Stimulated activated CD4-positive, alpha-beta T cell treated with anti-CD3 and anti-CD28 coated beads, Interleukin-2, amount 100 ng/mL, for 4 hours (primary cell): ENCODE measurements around the gene BNC2.

ENCODE experiments used
- DNase-seq: peaks from one replicate; pipeline ENCODE4 v3.0.0-alpha.2; 2020; ENCODE audit warnings: low read depth

Gene BNC2

DNA sequence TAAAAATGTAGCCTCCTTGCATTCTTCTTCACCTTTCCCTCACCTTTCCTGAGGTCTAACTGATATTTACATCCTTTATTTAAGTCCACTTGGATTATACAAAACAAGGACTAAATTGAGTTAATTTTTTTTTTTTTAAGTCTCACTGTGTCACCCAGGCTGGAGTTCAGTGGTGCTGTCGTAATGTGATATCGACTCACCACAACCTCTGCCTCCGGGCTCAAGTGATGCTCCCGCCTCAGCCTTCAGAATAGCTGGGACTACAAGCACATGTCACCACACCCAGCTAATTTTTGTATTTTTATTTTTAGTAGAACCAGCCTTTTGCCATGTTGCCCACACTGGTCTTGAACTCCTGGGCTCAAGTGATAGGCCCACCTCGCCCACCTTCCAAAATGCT lies 195.3 kb downstream of the BNC2 start:
- no peak for DNase-seq

DNA sequence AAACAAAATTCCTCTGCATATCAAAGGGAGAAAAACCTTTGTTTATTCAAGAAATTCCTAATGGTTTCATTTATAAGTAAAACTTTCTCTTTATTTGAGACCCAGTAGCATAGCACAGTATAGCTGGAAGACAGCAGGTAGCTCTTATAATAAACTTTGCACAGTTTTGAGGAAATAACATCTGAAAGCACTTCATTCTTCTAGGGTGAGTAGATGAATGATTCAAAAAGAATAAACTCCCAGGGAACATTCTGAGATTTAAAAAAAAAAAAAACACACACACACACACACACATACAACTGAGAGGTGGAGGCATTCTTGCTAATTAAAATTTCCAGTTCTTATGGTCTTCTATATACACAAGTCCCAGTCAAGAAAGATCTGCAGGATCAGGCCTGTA lies 197.3 kb downstream of the BNC2 start:
- DNase-seq, result no peak

DNA sequence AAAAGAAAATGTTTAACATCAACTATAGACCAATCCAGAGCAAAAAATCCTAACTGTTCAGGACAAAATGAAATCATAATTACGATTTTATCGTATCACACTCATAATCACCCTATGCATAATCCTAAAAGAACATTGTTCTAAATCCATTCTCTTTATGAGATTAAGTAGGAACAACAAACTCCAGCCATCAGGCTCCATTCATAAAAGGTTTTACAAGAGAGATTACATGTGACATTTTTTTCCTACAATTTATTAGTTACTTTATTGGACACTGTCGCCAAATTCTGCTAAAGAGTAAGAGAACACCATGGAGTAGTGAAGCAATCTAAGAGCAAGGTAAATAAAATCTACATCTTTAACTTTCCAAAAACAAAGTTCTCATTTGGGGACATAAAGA lies 198.0 kb downstream of the BNC2 start:
- DNase-seq, result no peak

DNA sequence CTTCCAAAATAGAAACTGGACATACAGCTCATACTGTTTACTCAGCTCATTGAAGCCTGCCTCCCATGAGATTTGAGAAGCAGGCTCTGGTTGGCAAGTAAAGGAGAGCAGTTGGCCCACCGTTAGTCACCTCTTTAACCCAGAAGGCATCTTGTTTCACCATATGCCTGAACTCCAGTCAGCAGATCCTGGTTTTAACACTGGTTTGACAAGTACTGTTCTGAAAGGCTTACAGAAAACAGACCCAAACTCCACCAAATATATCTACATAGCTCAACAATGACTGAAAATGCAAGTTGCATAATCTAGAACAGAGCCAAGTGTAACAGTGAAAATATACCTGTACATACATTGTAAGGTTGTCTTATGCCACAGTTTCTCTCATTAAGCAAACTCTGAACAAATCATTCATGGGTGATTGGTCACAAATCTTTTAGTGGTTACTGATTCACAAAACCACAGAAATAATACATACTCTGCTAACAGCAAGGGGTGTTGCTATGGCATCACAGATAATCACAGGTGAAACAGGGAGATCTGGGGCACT lies 198.8 kb downstream of the BNC2 start:
- no peak for DNase-seq

DNA sequence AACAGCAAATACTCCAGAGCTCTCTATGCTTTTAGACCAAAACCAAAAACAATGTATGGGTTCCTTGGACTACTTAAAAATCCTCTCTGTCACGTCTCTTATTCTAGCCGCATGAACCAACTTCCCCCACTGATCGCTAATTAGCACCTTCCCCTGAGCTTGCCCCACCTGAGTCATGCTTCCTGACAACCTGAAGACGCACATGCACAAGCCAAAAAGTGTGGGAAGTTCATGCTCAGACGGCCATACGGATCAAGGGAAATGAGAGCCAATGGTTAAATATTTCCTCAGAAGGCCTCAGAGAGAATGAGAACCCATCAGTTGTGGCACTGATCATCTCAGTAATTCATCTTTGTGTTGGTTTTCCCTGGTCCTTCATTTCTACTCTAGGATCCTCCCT lies 199.7 kb downstream of the BNC2 start:
- DNase-seq, result no peak

DNA sequence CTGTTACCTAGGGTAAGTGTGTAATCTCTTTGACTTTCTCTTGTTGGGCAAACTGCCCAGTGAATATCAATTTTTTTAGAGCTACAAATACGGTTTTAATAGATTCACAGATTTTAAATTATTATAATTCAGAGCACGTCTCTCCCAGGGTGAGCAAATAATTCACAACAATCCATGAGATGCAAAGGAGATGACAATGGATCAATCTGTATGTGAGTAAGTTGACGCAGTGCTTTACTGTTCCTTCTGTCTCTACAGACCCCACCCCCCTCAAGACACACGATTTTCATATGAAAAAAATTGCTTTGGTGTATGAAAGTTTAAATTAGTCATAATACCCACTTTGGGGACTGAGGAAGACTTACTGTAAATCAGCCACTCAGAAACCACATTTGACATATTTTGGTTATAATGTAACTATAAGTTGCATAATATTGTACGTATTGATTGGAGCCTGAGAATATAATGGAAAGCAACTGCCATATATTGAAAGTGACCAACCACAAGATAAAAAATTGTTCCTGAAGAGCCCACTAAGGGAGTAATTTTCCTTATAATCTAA lies 201.7 kb downstream of the BNC2 start:
- DNase-seq, result no peak

DNA sequence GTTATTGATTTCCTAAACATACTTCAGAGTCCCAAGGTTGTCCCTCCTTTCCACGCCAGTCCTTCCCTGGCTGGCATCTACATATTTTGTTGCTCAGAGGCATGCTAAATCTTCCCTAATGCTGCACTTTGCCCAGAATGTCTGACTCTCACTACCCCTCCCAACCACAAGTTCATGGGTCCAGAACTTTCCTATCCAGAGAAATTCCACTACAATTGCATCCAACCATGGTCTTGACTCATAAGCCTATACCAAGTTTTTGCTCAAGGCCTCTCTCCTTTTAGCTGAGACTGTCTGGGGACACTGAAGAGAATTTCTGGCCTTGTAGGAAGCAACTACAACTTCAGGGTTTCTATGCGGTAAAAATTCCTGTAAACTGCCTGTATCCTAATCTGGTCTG lies 206.3 kb downstream of the BNC2 start:
- no peak for DNase-seq

DNA sequence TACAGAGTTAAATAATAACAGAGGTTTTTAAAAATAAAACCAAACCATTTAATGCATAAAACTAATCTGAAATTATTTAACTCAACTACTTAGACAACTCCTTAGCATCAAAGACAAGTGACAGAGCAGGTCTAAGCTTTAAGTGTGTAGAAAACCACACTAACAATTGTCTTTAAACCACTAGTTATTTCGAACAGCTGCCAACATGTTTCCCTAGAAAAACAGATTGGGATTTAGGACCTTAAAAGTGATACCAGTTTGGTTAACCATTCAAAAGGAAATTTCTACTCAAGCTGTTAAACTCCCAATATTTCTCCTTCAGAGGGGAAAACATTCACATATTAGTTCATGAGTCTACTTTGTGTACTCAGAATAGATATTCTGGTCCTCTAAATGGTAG lies 208.7 kb downstream of the BNC2 start:
- DNase-seq, result no peak

DNA sequence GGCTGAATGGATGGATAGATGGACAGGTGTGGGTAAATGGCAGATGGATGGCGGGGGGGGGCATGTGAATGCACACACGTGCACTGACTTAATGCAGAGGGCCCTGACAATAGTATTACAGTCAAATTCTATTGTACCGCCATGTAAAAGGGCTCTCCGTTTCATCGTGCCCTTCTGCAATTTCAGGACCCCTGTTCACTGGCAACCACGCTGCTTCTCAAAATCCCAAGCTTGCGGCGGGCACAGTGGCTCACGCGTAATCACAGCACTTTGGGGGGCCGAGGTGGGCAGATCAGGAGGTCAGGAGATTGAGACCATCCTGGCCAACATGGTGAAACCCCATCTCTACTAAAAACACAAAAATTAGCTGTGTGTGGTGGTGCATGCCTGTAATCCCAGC lies 211.4 kb downstream of the BNC2 start:
- no peak for DNase-seq

DNA sequence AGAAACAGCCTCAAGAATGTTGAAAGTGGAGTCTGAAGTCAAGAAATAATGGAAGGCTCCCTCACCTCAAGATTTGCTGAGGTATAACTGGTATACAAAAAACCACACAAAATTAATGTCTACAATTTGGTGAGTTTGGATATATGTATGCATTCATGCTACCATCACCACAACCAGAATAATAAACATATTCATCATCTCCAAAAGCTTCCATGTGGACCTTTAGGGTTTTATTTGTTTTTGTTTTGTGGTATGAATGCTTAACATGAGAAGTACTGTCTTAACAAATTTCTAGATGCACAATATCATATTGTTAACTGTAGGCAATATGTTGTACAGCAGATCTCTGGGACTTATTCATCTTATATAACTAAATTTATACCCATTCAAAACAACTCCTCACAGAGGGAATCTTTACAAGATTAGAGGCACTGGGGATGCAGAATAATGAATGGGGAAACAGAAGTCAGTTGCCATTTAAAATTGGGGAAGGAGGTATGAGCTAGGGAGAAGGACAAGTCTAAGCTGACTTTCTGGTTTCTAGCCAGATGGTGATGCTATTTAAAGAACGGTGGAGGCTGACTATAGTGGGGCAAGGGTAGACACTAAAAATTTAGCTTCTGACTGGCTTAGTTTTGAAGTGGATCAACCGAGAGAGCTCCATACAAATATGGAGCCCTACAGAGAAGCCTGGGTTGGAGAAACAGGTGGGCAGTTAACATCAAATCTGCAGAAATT lies 213.9 kb downstream of the BNC2 start:
- DNase-seq, result no peak

DNA sequence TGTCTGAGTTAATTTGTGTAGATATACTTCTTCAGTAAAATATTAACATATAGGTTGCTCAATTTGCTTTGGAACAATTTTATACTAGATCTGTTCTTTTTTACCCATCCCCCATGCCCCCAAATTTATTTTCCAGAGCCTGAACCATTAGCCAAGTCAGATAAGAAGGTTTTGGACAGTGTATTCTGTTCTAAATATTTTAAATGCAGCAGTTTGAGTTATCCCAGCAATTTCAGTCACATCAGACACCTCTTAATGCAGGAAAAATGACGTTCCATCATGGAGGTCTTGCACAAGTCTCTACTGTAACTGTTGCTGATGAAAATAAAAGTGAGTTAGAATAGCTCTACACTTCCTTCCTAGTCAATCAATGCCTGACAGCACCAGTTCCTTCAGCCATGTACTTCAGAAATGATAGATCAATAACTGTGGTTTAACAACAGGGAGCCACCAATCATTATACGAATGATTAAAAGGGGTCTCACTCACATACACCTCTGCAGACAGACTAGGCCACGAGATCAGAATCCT lies 215.8 kb downstream of the BNC2 start:
- no peak for DNase-seq

DNA sequence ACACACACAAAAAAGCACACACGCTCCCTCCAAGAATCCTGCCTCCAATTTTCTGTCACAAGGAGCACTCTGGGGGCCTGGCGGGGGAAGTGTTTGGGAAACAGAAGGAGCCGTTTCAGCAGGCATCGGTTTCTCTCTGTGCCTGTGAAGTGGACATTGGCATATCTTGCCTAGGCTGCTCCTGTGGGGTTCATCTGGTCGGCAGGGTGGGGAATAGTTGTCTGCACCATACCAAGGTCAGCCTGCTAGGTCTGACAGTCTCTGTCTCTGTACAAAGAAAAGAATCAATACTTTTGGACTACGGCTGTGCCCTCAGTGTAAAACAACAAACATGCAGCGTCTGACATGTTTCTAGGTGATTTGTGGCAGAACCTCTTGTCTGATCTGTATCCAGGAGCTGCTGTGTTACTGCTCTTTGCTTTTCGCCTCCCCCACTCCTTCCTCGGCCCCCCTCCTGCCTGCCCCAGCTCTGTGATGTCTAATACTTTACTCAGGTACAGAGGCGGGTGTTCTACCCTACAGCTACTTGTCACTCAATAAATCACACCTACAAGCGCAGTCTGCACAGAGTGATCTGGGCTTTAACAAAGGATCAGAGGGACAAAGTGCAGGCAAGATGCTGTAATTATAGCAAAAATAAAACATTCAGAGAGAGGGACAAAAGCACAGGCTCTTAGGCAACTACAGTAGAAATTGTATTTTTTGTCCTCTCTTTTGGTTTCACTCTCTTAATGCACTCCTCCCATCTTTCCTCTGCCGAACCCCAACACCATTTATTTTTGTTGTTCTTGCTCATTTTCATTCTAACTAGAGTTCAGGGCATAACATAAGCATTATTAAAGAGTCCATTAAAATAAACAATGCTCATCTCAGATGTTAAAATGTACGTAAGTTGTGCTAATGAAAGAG lies 216.7 kb downstream of the BNC2 start:
- DNase-seq, result no peak

DNA sequence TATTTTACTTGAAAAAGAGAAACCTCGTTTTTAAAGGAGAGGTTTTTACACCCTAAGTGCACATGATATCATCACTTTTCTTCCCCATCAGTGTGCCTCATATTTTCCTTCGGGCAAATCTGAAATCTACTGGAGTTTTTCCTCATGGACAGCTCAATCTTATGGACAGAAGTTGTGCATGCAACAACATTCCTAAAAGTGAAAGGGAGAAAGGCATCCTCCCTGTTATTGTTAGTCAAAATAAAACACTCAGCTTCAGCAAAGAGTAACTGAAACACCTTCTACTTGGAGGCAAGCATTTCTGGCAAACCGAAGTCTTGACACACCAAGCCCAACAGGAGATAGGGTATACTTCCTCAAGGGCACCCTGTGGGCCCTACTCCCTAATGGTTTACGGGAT lies 217.9 kb downstream of the BNC2 start:
- no peak for DNase-seq

DNA sequence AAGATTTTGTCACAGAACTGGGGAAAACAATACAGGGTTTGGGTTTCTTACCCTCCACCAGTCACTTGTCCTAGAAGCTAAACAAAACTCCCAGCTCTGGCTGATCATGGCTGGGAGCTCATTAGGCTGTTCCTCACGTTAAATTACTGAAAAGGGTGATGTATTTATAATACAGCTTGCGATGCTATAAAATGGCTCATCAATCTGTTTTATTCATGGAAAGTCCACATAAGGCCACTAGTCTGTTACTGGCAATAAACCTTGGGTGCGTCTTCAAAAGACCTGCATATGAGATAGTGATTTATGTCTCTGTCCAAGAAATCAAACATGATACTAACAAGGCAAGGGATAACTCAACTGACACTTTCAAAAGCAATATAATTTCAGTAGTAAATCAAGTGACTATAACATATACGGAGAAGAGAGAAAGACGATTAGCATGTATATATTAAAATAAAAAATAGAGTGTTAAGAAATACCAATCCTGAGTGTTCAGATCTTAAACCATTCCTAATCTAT lies 219.0 kb downstream of the BNC2 start:
- DNase-seq, result no peak

DNA sequence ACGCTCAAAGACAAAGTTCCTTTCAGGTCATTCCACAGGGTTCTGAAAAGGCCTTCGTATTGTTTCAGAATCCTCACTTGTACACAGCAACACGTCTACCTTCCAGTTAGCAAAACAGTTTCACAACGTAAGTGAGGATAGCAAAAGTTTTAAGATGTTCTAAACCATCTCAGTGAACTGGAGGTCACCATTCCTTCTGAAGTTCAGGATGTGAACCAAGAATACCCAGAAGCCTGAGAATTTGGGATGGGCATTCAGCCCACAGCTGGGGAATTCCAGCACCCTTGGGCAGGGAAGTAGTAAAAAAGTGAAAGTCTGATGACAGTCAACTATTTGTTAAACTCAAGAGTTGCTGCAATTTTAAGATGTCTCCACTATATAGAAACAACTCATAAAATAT lies 224.5 kb downstream of the BNC2 start:
- DNase-seq, result no peak

DNA sequence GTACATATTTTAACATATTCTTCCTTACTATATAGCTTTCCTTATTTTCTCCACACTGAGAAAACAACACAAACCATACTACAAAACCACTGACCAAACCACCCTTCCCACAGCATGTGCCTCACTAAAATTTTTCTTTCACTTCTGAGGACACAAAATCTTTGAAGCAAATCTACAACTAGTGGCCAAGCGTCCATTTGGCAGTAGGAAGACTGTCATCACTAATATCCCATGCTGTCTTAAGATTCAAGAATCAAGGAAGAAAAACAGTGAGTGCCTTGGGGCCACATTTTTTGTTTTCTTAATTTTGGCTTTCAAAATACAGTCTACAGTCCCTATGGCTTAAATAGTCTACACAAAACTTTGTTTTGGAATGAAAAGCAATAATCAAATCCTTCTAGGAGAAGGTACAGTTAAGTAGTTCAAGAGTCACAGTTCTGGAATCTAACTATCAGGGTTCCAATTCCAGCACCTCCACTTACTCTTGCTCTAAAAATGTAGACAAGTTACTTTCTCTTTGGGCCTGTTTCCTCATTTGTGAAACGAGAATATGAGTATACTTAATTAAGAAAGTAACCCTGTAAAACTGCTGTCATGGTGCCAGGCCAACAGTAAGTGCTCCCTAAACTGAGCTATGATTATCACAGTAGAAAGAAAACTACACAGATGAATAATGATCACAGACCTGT lies 227.9 kb downstream of the BNC2 start:
- DNase-seq, result no peak

DNA sequence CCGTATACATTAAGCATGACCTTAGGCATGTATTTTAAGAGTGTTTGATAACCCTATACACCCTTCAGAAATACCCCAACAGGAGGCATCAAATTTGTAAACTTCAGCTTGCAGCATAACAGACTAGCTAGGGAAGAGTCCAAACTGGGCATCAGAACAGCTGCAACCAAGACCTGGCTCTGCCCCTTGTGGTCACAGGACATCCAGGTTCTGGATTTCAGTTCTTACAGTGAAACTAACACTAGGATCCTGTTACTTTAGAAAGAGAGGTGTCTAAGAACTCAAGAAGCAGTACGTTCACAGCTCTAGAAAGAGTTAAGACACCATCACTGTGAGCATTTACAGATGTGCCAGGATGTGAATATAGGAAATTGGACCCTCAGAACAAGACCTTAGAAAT lies 229.8 kb downstream of the BNC2 start:
- no peak for DNase-seq

DNA sequence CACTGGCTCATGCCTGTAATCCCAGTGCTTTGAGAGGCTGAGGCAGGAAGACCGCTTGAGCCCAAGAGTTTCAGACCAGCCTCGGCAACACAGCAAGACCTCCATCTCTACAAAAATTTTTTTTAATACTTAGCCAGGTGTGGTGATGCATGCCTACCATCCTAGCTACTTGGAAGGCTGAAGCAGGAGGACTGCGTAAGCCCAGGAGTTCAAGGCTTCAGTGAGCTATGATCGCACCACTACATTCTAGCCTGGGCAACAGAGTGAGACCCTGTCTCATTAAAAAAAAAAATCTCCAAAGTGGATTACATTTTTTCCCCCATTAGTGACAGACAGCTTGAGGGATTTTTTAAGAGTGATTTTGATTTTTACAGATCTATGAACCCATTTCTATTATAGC lies 230.8 kb downstream of the BNC2 start:
- no peak for DNase-seq

DNA sequence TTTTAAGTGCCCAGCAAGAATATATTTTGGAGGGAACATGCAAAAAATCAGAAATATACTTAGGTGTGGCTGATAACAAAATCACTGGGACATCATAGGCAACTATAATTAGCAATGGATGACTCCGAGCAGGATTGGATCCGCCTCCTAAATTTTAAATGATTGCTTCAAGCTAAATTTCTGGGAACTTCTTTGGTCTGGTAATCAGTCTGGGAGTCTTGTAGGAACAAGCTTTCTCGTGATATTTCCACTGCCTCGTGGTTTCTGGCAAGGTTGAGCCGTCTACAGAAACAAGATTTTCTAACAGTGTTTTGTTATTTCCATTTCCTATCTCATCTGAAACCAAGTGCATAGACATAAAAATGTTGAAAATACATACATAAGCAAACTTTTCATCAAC lies 232.6 kb downstream of the BNC2 start:
- DNase-seq, result no peak

DNA sequence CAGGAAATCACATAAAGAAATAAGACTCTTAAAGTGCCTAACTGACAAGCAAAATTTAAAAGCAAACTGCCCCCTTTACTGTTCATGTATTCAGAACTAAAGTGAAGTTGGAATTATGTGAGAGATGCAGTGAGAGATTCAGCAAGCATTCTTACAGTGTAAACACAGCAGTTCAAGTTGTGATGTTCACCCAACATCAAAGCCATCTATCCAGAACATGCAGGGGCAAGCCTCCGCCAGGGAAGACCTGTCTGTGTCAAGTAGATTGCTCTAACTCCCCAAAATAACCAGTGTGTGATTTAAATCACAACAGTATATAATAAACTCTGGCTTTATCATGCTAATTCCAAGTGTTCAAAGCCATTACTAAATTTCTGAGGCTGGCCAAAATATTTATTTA lies 233.3 kb downstream of the BNC2 start:
- DNase-seq, result no peak

DNA sequence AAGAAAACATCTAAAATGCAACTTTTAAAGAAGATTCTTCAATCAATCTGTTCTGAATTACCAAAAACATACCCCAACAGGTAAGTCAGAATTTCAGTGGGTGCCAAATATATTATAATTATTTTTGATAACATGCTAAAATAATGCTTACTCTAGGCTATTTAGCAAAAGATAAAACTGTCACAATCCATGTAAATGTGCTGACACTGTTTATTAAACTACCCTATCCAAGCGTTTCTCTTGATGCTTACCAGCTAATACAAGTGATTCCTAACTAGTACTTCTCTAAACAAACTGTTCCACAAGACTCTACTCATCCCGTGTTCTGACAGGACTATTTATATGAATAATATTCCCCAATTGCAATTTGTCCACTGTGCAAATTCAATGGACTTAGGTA lies 236.7 kb downstream of the BNC2 start:
- no peak for DNase-seq

DNA sequence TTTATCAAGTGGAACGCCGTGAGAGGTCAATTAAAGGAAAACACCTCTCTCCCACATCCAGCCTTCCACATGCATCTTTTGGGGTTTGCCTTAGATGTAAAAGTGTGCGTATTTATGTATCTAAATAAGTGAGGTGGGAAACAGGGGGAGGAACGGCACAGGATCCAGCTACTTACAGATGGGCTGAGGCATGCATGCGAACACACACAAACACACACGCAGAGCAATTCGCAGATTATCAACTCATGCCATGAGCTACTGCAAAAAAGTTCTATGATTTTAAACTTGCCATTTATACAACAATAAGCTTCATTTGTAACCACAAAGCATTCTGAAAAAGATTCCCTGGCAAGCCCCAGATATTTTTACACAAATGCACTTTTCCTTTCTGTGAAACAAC lies 242.1 kb downstream of the BNC2 start:
- DNase-seq, result no peak
